ENCODE measurements around the gene DNAI1. TPM values are rescaled to one million over a fixed set of nuclear protein-coding genes. Genes with fewer than 3 reads are reported as not detected.
A peak's percentile ranks its signal among the peaks of the same experiment; 100 is the strongest.

The DNAI1 gene
- polyA plus RNA-seq, 1 of the 3 experiments (the other 2 are of a cell fraction), result 0.46 TPM

GRCh38 chr9:34550016-34550680, 91.5 kb downstream of the DNAI1 start:
- H4K20me1 ChIP-seq (ENCODE audit: insufficient read depth), result no peaks in the 10 kb centered on the region
- CTCF ChIA-PET, result interaction anchor here (0.9 to 18.0 kb wide), 10 partner anchors 10 to 146 kb away, joined by 3 to 507 read pairs (median 50); partner anchors contain the start of gene CNTFR
- POLR2A ChIA-PET, result no interaction called here
- no peaks in the 10 kb centered on the region for H3K79me2 ChIP-seq (ENCODE audit: insufficient read depth)
- no peak overlapping the region for H3K27ac ChIP-seq (ENCODE audit: low read depth in 2 of 2, low read length in 1 of 2)
- H3K4me2 ChIP-seq, result no peak overlapping the region
- no peak overlapping the region for H2AFZ ChIP-seq (ENCODE audit: low read depth)
- no peaks in the 10 kb centered on the region; the same call in 1 of the 2 replicates for H3K27me3 ChIP-seq (ENCODE audit: insufficient read depth)
- DNase-seq, result peak; percentile 7
- no peak for TF ChIP-seq RCOR1 (IDR thresholded peaks at IDR 0.05; ENCODE audit: low read length)
- no peak for TF ChIP-seq ZBTB33 (IDR thresholded peaks at IDR 0.05; ENCODE audit: borderline replicate concordance, low read depth)
- TF ChIP-seq USF1 (IDR thresholded peaks at IDR 0.05; ENCODE audit: borderline replicate concordance, low read depth), result no peak
- no peak for TF ChIP-seq SIN3A (IDR thresholded peaks at IDR 0.05; ENCODE audit: borderline replicate concordance, low read depth, low read length)
- no peak for TF ChIP-seq GABPA (IDR thresholded peaks at IDR 0.05; ENCODE audit: low read depth)
- TF ChIP-seq POLR2AphosphoS5 (IDR thresholded peaks at IDR 0.05; ENCODE audit: low read depth, low read length), result no peak
- no peak for TF ChIP-seq TEAD4 (IDR thresholded peaks at IDR 0.05; ENCODE audit: borderline replicate concordance, insufficient read depth)
- TF ChIP-seq GATA2 (CRISPR knock-in tag; IDR thresholded peaks at IDR 0.05), result no peak
- TF ChIP-seq SMC3 (IDR thresholded peaks at IDR 0.05; ENCODE audit: low read depth, low read length), result no peak
- TF ChIP-seq TAF1 (IDR thresholded peaks at IDR 0.05; ENCODE audit: borderline replicate concordance, low read depth, low read length), result no peak
- no peak for TF ChIP-seq ELF1 (IDR thresholded peaks at IDR 0.05)
- no peak for TF ChIP-seq PBX3 (IDR thresholded peaks at IDR 0.05)
- no peaks in the 10 kb centered on the region for H3K9me3 ChIP-seq
- H3K36me3 ChIP-seq (replicated peaks in 1 of 2; ENCODE audit: control insufficient read depth in 1 of 2, insufficient read depth in 2 of 2, low read length in 1 of 2), result no peaks in the 10 kb centered on the region
- no peaks in the 10 kb centered on the region for H3F3A ChIP-seq (replicated peaks; ENCODE audit: insufficient read depth)
- peaks cover 0 to 64% of the 10 kb centered on the region in 2 experiments; a peak in 1 of 4 replicates for H3K4me1 ChIP-seq (ENCODE audit: control insufficient read depth in 1 of 2, insufficient read depth in 2 of 2, low read depth in 1 of 2, low read length in 1 of 2)
- 76% methylated on average over 10 of the region's 12 CpGs for WGBS (ENCODE audit: low lambda C conversion rate)
- no peaks in the 10 kb centered on the region for H3K9me2 ChIP-seq
- H3K4me3 ChIP-seq (ENCODE audit: low read depth in 2 of 2, low read length in 1 of 2), result no peak overlapping the region
- H3K9ac ChIP-seq, result no peak overlapping the region

GRCh38 chr9:34550681-34551270, 92.2 kb downstream of the DNAI1 start:
- Histone ChIP-seq H3K9me3 (no peaks in the 10 kb centered on the region), H3K9me2 (no peaks in the 10 kb centered on the region), H2AFZ (ENCODE audit: low read depth) (no peak overlapping the region), H3K4me2 (no peak overlapping the region), H3K4me1 (ENCODE audit: control insufficient read depth in 1 of 2, insufficient read depth in 2 of 2, low read depth in 1 of 2, low read length in 1 of 2) (peaks cover 0 to 69% of the 10 kb centered on the region in 2 experiments; a peak in 1 of 4 replicates), H3K79me2 (ENCODE audit: insufficient read depth) (no peaks in the 10 kb centered on the region), H3K9ac (no peak overlapping the region), H3F3A (replicated peaks; ENCODE audit: insufficient read depth) (no peaks in the 10 kb centered on the region), H3K36me3 (replicated peaks in 1 of 2; ENCODE audit: control insufficient read depth in 1 of 2, insufficient read depth in 2 of 2, low read length in 1 of 2) (no peaks in the 10 kb centered on the region), H3K27ac (ENCODE audit: low read depth in 2 of 2, low read length in 1 of 2) (no peak overlapping the region), H3K4me3 (ENCODE audit: low read depth in 2 of 2, low read length in 1 of 2) (no peak overlapping the region), H4K20me1 (ENCODE audit: insufficient read depth) (no peaks in the 10 kb centered on the region), H3K27me3 (ENCODE audit: insufficient read depth) (no peaks in the 10 kb centered on the region; the same call in 1 of the 2 replicates)
- TF ChIP-seq GATA2 (CRISPR knock-in tag; IDR thresholded peaks at IDR 0.05), result no peak
- no peak for TF ChIP-seq MXI1 (IDR thresholded peaks at IDR 0.05; ENCODE audit: low read depth, low read length)
- TF ChIP-seq GABPA (IDR thresholded peaks at IDR 0.05; ENCODE audit: low read depth), result no peak
- no peak for TF ChIP-seq REST (IDR thresholded peaks at IDR 0.05; ENCODE audit: low read depth, low read length)
- no peak for TF ChIP-seq ELF1 (IDR thresholded peaks at IDR 0.05)
- no peak for TF ChIP-seq RAD21 (IDR thresholded peaks at IDR 0.05; ENCODE audit: low read length)
- TF ChIP-seq USF1 (IDR thresholded peaks at IDR 0.05; ENCODE audit: borderline replicate concordance, low read depth), result no peak
- TF ChIP-seq FOXM1 (IDR thresholded peaks at IDR 0.05; ENCODE audit: low read depth), result no peak
- TF ChIP-seq RXRA (IDR thresholded peaks at IDR 0.05; ENCODE audit: borderline replicate concordance, low read depth), result no peak
- no peak for TF ChIP-seq RFX5 (IDR thresholded peaks at IDR 0.05; ENCODE audit: low read length)
- ChIA-PET POLR2A (no interaction called here), CTCF (interaction anchor here (0.7 to 18.0 kb wide), 8 partner anchors 16 to 114 kb away, joined by 3 to 507 read pairs (median 29); partner anchors contain the start of gene CNTFR)
- DNase-seq, result peak; percentile 16
- 56% methylated on average over 4 of the region's 5 CpGs for WGBS (ENCODE audit: low lambda C conversion rate)
